HepG2 (cell line): Measurements from ENCODE around the gene ATRX. TPM values are rescaled to one million over a fixed set of nuclear protein-coding genes. Genes with fewer than 3 reads are reported as not detected.

Experiments used
- FOXK2 ChIP-seq: fragments of 450-650 bp; IDR thresholded peaks from 2 replicates; pipeline ENCODE4 v1.6.1; 2016
- HHEX ChIP-seq: IDR thresholded peaks from 2 replicates; pipeline ENCODE4 v1.6.1; 2016; ENCODE audit warnings: control low read depth
- MAZ ChIP-seq, 2 experiments: sonication (generic) in 1 of 2; formaldehyde crosslinking in 1 of 2; IDR thresholded peaks; 2 replicates each; pipeline versions ENCODE4 v1.5.0 to v1.6.1; 2012 to 2020; ENCODE audit warnings: low read depth in 2 of 2, mild to moderate bottlenecking in 2 of 2, borderline replicate concordance in 1 of 2, improper control_type of control experiment in 1 of 2, low read length in 1 of 2, missing genetic modification reagents in 1 of 2, moderate library complexity in 1 of 2
- MBNL3 ChIP-seq: fragments of 250-450 bp; sonication (Bioruptor Pico); conservative IDR thresholded peaks from 2 replicates; pipeline ENCODE4 v1.8.0; 2022; ENCODE audit warnings: mild to moderate bottlenecking, inconsistent platforms
- MED8 ChIP-seq: sonication (generic); formaldehyde crosslinking; IDR thresholded peaks from 2 replicates; pipeline ENCODE4 v1.8.1; 2023; ENCODE audit warnings: mild to moderate bottlenecking, missing genetic modification reagents; ENCODE audit not compliant: insufficient replicate concordance
- MEF2D ChIP-seq: sonication (generic); formaldehyde crosslinking; IDR thresholded peaks from 2 replicates; pipeline ENCODE4 v1.5.1; 2020; ENCODE audit warnings: mild to moderate bottlenecking, missing genetic modification reagents
- MNT ChIP-seq: fragments of 450-650 bp; IDR thresholded peaks from 2 replicates; pipeline ENCODE4 v1.6.1; 2016
- NFIC ChIP-seq: IDR thresholded peaks from 2 replicates; pipeline ENCODE4 v1.6.1; 2012; ENCODE audit warnings: mild to moderate bottlenecking, low read length, inconsistent platforms
- NR1H2 ChIP-seq: sonication (generic); formaldehyde crosslinking; IDR thresholded peaks from 2 replicates; pipeline ENCODE4 v1.8.1; 2022; ENCODE audit warnings: low read depth, missing genetic modification reagents, borderline replicate concordance
- RFXAP ChIP-seq: sonication (generic); formaldehyde crosslinking; IDR thresholded peaks from 2 replicates; pipeline ENCODE4 v1.4.0; 2020; ENCODE audit warnings: missing genetic modification reagents, borderline replicate concordance
- STAT5B ChIP-seq: sonication (generic); formaldehyde crosslinking; IDR thresholded peaks from 2 replicates; pipeline ENCODE4 v1.4.0; 2020; ENCODE audit warnings: missing genetic modification reagents
- THRA ChIP-seq: sonication (generic); formaldehyde crosslinking; IDR thresholded peaks from 2 replicates; pipeline ENCODE4 v1.4.0; 2020; ENCODE audit warnings: missing genetic modification reagents, borderline replicate concordance
- ZNF691 ChIP-seq: sonication (generic); formaldehyde crosslinking; IDR thresholded peaks from 2 replicates; pipeline ENCODE4 v1.4.0; 2020; ENCODE audit warnings: missing genetic modification reagents, low read depth, mild to moderate bottlenecking, borderline replicate concordance
- ZNF737 ChIP-seq: sonication (generic); formaldehyde crosslinking; IDR thresholded peaks from 2 replicates; pipeline ENCODE4 v1.5.0; 2020; ENCODE audit warnings: missing genetic modification reagents, mild to moderate bottlenecking, borderline replicate concordance
- polyA plus RNA-seq, 8 experiments: library from polyadenylated mRNA; depleted of rRNA in 3 of 8; stranded (reverse) in 7 of 8; unstranded in 1 of 8; fragments of >200 nt; fragmentation: Illumina TruSeq in 4 of 8; extraction: Trizol in 4 of 8; gene quantifications; 2 replicates each; pipeline versions ENCODE4 v1.2.1 to v1.2.3, GENCODE V29; 2011 to 2016; ENCODE audit warnings: low read depth in 4 of 8, missing spikeins in 1 of 8, mixed read lengths in 1 of 8; ENCODE audit not compliant: insufficient read depth in 1 of 8
- total RNA-seq, 5 experiments: library from RNA; depleted of rRNA; stranded (reverse); fragments of >200 nt; fragmentation: Illumina TruSeq; extraction: Trizol; gene quantifications; 2 replicates each; pipeline ENCODE4 v1.2.3, GENCODE V29; 2016; ENCODE audit warnings: low read depth in 1 of 5
- TF ChIP-seq, protein P1 (sequence below): sonication (generic); formaldehyde crosslinking; IDR thresholded peaks from 2 replicates; pipeline ENCODE4 v1.8.0; 2022; ENCODE audit warnings: mild to moderate bottlenecking, missing genetic modification reagents, moderate library complexity
- TF ChIP-seq, protein P2 (sequence below): sonication (generic); formaldehyde crosslinking; IDR thresholded peaks from one replicate; pipeline ENCODE4 v1.5.1; 2020; ENCODE audit warnings: mild to moderate bottlenecking, missing genetic modification reagents; ENCODE audit errors: not compliant biosample characterization

ATRX gene
- total and polyA plus RNA-seq, 2 of the 13 experiments (the other 11 are each of a cell fraction or from before 2014, with no cell fraction given), result 26.1 to 44.5 TPM

GRCh38 chrX:77788050-77788449, 2.0 kb upstream of the ATRX start (continued):
- no peak for TF ChIP-seq ZNF737
- no peak for TF ChIP-seq MBNL3
- TF ChIP-seq NFIC, result no peak
- no peak for TF ChIP-seq MAZ (IDR thresholded peaks at IDR 0.05; ENCODE audit: borderline replicate concordance, low read depth, low read length)
- no peak for TF ChIP-seq MAZ (CRISPR knock-in tag; IDR thresholded peaks at IDR 0.05; ENCODE audit: low read depth)
- TF ChIP-seq MNT, result no peak
- TF ChIP-seq, protein P1, sequence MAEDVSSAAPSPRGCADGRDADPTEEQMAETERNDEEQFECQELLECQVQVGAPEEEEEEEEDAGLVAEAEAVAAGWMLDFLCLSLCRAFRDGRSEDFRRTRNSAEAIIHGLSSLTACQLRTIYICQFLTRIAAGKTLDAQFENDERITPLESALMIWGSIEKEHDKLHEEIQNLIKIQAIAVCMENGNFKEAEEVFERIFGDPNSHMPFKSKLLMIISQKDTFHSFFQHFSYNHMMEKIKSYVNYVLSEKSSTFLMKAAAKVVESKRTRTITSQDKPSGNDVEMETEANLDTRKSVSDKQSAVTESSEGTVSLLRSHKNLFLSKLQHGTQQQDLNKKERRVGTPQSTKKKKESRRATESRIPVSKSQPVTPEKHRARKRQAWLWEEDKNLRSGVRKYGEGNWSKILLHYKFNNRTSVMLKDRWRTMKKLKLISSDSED (CRISPR knock-in tag), result no peak
- TF ChIP-seq FOXK2, result no peak
- no peak for TF ChIP-seq HHEX
- TF ChIP-seq STAT5B (CRISPR knock-in tag), result no peak
- TF ChIP-seq, protein P2, sequence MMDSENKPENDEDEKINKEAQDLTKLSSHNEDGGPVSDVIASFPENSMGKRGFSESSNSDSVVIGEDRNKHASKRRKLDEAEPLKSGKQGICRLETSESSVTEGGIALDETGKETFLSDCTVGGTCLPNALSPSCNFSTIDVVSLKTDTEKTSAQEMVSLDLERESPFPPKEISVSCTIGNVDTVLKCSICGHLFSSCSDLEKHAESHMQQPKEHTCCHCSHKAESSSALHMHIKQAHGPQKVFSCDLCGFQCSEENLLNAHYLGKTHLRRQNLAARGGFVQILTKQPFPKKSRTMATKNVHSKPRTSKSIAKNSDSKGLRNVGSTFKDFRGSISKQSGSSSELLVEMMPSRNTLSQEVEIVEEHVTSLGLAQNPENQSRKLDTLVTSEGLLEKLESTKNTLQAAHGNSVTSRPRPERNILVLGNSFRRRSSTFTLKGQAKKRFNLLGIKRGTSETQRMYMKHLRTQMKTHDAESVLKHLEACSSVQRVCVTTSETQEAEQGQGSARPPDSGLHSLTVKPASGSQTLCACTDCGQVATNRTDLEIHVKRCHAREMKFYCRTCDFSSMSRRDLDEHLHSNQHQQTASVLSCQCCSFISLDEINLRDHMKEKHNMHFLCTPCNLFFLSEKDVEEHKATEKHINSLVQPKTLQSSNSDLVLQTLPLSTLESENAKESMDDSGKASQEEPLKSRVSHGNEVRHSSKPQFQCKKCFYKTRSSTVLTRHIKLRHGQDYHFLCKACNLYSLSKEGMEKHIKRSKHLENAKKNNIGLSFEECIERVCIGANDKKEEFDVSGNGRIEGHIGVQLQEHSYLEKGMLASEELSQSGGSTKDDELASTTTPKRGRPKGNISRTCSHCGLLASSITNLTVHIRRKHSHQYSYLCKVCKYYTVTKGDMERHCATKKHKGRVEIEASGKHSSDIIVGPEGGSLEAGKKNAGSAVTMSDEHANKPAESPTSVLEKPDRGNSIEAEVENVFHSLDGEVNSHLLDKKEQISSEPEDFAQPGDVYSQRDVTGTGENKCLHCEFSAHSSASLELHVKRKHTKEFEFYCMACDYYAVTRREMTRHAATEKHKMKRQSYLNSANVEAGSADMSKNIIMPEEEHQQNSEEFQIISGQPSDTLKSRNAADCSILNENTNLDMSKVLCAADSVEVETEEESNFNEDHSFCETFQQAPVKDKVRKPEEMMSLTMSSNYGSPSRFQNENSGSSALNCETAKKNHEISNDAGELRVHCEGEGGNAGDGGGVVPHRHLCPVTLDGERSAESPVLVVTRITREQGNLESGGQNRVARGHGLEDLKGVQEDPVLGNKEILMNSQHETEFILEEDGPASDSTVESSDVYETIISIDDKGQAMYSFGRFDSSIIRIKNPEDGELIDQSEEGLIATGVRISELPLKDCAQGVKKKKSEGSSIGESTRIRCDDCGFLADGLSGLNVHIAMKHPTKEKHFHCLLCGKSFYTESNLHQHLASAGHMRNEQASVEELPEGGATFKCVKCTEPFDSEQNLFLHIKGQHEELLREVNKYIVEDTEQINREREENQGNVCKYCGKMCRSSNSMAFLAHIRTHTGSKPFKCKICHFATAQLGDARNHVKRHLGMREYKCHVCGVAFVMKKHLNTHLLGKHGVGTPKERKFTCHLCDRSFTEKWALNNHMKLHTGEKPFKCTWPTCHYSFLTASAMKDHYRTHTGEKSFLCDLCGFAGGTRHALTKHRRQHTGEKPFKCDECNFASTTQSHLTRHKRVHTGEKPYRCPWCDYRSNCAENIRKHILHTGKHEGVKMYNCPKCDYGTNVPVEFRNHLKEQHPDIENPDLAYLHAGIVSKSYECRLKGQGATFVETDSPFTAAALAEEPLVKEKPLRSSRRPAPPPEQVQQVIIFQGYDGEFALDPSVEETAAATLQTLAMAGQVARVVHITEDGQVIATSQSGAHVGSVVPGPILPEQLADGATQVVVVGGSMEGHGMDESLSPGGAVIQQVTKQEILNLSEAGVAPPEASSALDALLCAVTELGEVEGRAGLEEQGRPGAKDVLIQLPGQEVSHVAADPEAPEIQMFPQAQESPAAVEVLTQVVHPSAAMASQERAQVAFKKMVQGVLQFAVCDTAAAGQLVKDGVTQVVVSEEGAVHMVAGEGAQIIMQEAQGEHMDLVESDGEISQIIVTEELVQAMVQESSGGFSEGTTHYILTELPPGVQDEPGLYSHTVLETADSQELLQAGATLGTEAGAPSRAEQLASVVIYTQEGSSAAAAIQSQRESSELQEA (CRISPR knock-in tag), result no peak
- TF ChIP-seq ZNF691, result no peak
- TF ChIP-seq MED8, result no peak
- no peak for TF ChIP-seq MEF2D (CRISPR knock-in tag)
- TF ChIP-seq THRA (CRISPR knock-in tag), result no peak
- TF ChIP-seq RFXAP (CRISPR knock-in tag), result peak; percentile 62; the same call in 1 of the 2 replicates
- no peak for TF ChIP-seq NR1H2 (CRISPR knock-in tag)
